SJSA1 (cell line): ENCODE measurements around the gene PEX14. TPM values are rescaled to one million over a fixed set of nuclear protein-coding genes. Genes with fewer than 3 reads are reported as not detected.

Experiments used
- DNase-seq, 2 experiments: peaks; one replicate each; pipeline ENCODE4 v3.0.0-alpha.2; 2015 to 2020; ENCODE audit warnings: low spot score in 2 of 2, low read depth in 1 of 2
- H3K27ac ChIP-seq: fragments of 250-450 bp; sonication (Bioruptor Pico); 2 replicates; pipeline ENCODE4 v1.5.1; 2020; ENCODE audit warnings: mild to moderate bottlenecking, moderate library complexity
- H3K27me3 ChIP-seq: fragments of 250-450 bp; sonication (Bioruptor Pico); replicated peaks from 2 replicates; pipeline ENCODE4 v1.5.1; 2020; ENCODE audit warnings: mild to moderate bottlenecking, moderate library complexity
- H3K36me3 ChIP-seq: fragments of 250-450 bp; sonication (Bioruptor Pico); 2 replicates; pipeline ENCODE4 v1.5.1; 2020; ENCODE audit warnings: mild to moderate bottlenecking
- H3K4me1 ChIP-seq: fragments of 250-450 bp; sonication (Bioruptor Pico); replicated peaks from 2 replicates; pipeline ENCODE4 v1.6.1; 2021; ENCODE audit warnings: mild to moderate bottlenecking
- H3K4me3 ChIP-seq: fragments of 250-450 bp; sonication (Bioruptor Pico); 2 replicates; pipeline ENCODE4 v1.5.1; 2020; ENCODE audit warnings: mild to moderate bottlenecking
- H3K9me3 ChIP-seq: fragments of 250-450 bp; sonication (Bioruptor Pico); replicated peaks from 2 replicates; pipeline ENCODE4 v1.5.1; 2020; ENCODE audit warnings: mild to moderate bottlenecking
- total RNA-seq: library from RNA; depleted of rRNA; stranded (reverse); fragments of >200 nt; shearing (Covaris generic); gene quantifications from 2 replicates; pipeline ENCODE4 v1.2.3, GENCODE V29; 2014

Gene PEX14
- total RNA-seq, 1 experiment from 2014 or later: 13.8 TPM

DNA sequence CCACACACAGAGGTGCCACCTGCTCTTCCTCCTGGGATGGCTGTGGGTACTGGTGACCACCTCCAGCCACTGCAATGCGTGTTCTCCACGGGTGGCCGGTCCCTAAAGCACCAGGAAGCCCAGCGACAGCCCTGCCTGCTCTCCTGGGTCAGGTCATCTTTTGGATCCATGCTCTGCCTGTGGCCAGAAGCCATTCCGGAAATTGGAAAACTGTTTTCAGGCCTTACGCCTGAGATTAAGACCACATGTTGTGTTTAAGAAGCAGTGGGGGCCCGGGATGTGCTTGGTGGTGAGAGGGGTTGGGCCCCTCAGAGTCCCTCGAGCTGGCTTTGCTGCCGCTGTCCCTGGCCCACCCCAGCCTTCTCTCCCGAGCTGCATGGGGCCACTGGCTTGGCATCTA is 150.8 kb downstream of the PEX14 start:
- no peaks in the 10 kb centered on the region for H3K4me1 ChIP-seq
- no peak overlapping the region for H3K4me3 ChIP-seq
- DNase-seq: no peak
- no peaks in the 10 kb centered on the region for H3K27me3 ChIP-seq
- H3K36me3 ChIP-seq: peaks cover 14% of the 10 kb centered on the region
- H3K9me3 ChIP-seq: no peaks in the 10 kb centered on the region
- no peak overlapping the region for H3K27ac ChIP-seq

- no peaks in the 10 kb centered on the region for H3K4me1 ChIP-seq
- no peaks in the 10 kb centered on the region for H3K27me3 ChIP-seq
- DNase-seq: no peak
- H3K9me3 ChIP-seq: no peaks in the 10 kb centered on the region
- H3K36me3 ChIP-seq: peaks cover 14% of the 10 kb centered on the region
- H3K27ac ChIP-seq: no peak overlapping the region
- no peak overlapping the region for H3K4me3 ChIP-seq
These were observed 151.5 kb downstream of the PEX14 start for GRCh38 chr1:10626131-10626731.

- H3K27ac ChIP-seq: no peak overlapping the region
- H3K9me3 ChIP-seq: no peaks in the 10 kb centered on the region
- DNase-seq: no peak
- H3K4me1 ChIP-seq: no peaks in the 10 kb centered on the region
- H3K27me3 ChIP-seq: no peaks in the 10 kb centered on the region
- peaks cover 14% of the 10 kb centered on the region for H3K36me3 ChIP-seq
- no peak overlapping the region for H3K4me3 ChIP-seq
These were observed 152.2 kb downstream of the PEX14 start for GRCh38 chr1:10626791-10627410.

- DNase-seq: no peak
- no peaks in the 10 kb centered on the region for H3K4me1 ChIP-seq
- no peaks in the 10 kb centered on the region for H3K27me3 ChIP-seq
- H3K4me3 ChIP-seq: no peak overlapping the region
- H3K9me3 ChIP-seq: no peaks in the 10 kb centered on the region
- H3K36me3 ChIP-seq: peaks cover 12% of the 10 kb centered on the region
- no peak overlapping the region for H3K27ac ChIP-seq
These were observed 153.9 kb downstream of the PEX14 start for GRCh38 chr1:10628685-10629084.

- peaks cover 8% of the 10 kb centered on the region; the same call in 1 of the 2 replicates for H3K36me3 ChIP-seq
- no peak for DNase-seq
- H3K4me3 ChIP-seq: no peak overlapping the region
- H3K9me3 ChIP-seq: no peaks in the 10 kb centered on the region
- no peak overlapping the region for H3K27ac ChIP-seq
- H3K4me1 ChIP-seq: no peaks in the 10 kb centered on the region
- no peaks in the 10 kb centered on the region for H3K27me3 ChIP-seq
These were observed 154.5 kb downstream of the PEX14 start for GRCh38 chr1:10629091-10629815.

- H3K4me1 ChIP-seq: peaks cover 6% of the 10 kb centered on the region
- no peak for DNase-seq
- peaks cover 4% of the 10 kb centered on the region; the same call in 1 of the 2 replicates for H3K36me3 ChIP-seq
- no peaks in the 10 kb centered on the region for H3K27me3 ChIP-seq
- no peak overlapping the region for H3K4me3 ChIP-seq
- no peak overlapping the region for H3K27ac ChIP-seq
- H3K9me3 ChIP-seq: no peaks in the 10 kb centered on the region
These were observed 155.2 kb downstream of the PEX14 start for GRCh38 chr1:10629816-10630571.

DNA sequence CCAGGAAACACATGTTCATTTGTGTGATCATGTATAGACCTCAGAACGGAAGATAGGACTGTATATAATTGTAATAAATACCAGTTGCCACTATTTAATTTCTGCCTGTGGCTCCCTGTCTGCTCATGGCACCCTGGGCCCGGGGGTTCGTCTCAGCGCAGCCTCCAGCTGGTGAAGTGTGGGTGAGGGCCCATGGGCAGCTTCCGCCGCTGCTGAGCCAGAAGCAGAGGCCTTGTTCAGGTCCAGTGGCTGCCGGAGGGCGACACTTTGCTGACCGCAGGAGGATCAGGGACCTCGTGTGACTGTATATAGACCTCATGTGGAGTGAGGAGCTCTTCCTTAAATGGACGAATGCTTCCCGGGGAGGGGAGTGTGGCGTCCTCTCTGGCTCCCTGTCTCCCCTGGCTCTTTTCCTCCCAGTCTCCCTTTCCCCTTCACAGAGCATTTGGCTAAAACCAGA is 155.9 kb downstream of the PEX14 start:
- H3K27me3 ChIP-seq: no peaks in the 10 kb centered on the region
- peaks cover 3% of the 10 kb centered on the region; the same call in 1 of the 2 replicates for H3K36me3 ChIP-seq
- no peaks in the 10 kb centered on the region for H3K9me3 ChIP-seq
- no peak overlapping the region for H3K27ac ChIP-seq
- no peak for DNase-seq
- H3K4me3 ChIP-seq: no peak overlapping the region
- H3K4me1 ChIP-seq: peaks cover 11% of the 10 kb centered on the region

GRCh38 chr1:10631121-10631810 is 156.5 kb downstream of the PEX14 start:
- peaks cover 12% of the 10 kb centered on the region for H3K4me1 ChIP-seq
- H3K27ac ChIP-seq: no peak overlapping the region
- no peaks in the 10 kb centered on the region for H3K27me3 ChIP-seq
- no peaks in the 10 kb centered on the region for H3K9me3 ChIP-seq
- peaks cover 3% of the 10 kb centered on the region; the same call in 1 of the 2 replicates for H3K36me3 ChIP-seq
- DNase-seq: no peak
- H3K4me3 ChIP-seq: no peak overlapping the region

GRCh38 chr1:10631811-10632593 is 157.3 kb downstream of the PEX14 start:
- DNase-seq: no peak

DNA sequence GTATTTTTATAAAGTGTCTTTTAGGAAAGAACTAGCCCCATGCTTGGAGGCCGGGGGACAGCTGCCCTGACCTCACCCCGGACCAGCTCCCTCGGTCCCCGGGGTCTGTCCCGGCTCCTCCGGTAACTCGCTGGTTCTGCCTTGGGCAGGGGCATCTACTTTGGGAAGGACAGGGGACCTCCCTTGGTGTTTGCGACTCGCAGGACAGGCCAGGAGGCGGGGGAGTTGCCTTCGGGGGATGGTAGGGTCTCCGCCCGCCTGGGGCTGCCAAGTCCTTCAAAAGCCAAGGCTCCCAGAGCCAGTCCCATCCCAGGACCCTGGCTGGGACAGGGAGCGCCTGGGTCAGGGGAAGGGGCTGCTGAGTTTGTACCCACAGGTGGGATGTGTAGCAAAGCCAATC is 157.9 kb downstream of the PEX14 start:
- peaks cover 3% of the 10 kb centered on the region; the same call in 1 of the 2 replicates for H3K36me3 ChIP-seq
- H3K27me3 ChIP-seq: no peaks in the 10 kb centered on the region
- peaks cover 12% of the 10 kb centered on the region for H3K4me1 ChIP-seq
- no peak overlapping the region for H3K4me3 ChIP-seq
- no peak for DNase-seq
- H3K27ac ChIP-seq: no peak overlapping the region
- H3K9me3 ChIP-seq: no peaks in the 10 kb centered on the region

More at GRCh38 chr1:10631811-10632593, 157.3 kb downstream of the PEX14 start:
- H3K4me3 ChIP-seq: no peak overlapping the region
- no peaks in the 10 kb centered on the region for H3K27me3 ChIP-seq
- no peaks in the 10 kb centered on the region for H3K9me3 ChIP-seq
- no peak overlapping the region for H3K27ac ChIP-seq
- H3K4me1 ChIP-seq: peaks cover 12% of the 10 kb centered on the region
- H3K36me3 ChIP-seq: peaks cover 3% of the 10 kb centered on the region; the same call in 1 of the 2 replicates

GRCh38 chr1:10633416-10633815 is 158.7 kb downstream of the PEX14 start:
- DNase-seq: no peak
- Histone ChIP-seq H3K27ac (no peak overlapping the region), H3K4me1 (peaks cover 12% of the 10 kb centered on the region), H3K36me3 (peaks cover 3% of the 10 kb centered on the region; the same call in 1 of the 2 replicates), H3K4me3 (no peak overlapping the region), H3K27me3 (peaks cover 7% of the 10 kb centered on the region), H3K9me3 (no peaks in the 10 kb centered on the region)

DNA sequence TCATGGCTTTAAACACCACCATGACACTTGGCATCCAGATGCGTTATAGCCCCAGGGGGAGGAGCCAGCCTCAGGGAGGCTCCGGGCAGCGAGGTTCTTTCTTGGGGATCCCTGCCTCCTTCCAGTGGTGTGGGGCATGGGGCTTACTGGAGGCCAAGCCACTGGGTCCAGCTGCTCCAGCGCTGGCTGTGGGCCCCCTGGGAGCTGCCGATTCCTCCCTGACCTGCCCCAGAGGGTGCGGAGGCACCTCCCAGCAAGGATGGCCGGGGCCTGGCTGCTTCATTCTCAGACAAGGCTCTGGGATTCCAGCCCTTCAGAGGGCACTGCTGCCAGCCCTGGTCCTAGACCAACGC is 159.3 kb downstream of the PEX14 start:
- H3K4me1 ChIP-seq: peaks cover 12% of the 10 kb centered on the region
- DNase-seq: no peak
- no peak overlapping the region for H3K4me3 ChIP-seq
- H3K9me3 ChIP-seq: no peaks in the 10 kb centered on the region
- H3K36me3 ChIP-seq: peaks cover 3% of the 10 kb centered on the region; the same call in 1 of the 2 replicates
- no peak overlapping the region for H3K27ac ChIP-seq
- H3K27me3 ChIP-seq: peaks cover 9% of the 10 kb centered on the region
